ENCODE data around the gene TLR4.

Gene TLR4

GRCh38 chr9:117737721-117738226, 33.6 kb downstream of the TLR4 start:
- DNase-seq (ENCODE audit: insufficient read length, low spot score) = no peak
- TF ChIP-seq POLR2AphosphoS5 (IDR thresholded peaks at IDR 0.05; ENCODE audit: low read depth, low read length) = no peak
- no peak for TF ChIP-seq POU2F2 (IDR thresholded peaks at IDR 0.05; ENCODE audit: low read depth, low read length)
- TF ChIP-seq SPI1 (IDR thresholded peaks at IDR 0.05; ENCODE audit: low read depth, low read length) = no peak
- no peak for TF ChIP-seq PAX5 (IDR thresholded peaks at IDR 0.05; ENCODE audit: insufficient read depth, low read length, severe bottlenecking)
- no peak for TF ChIP-seq POLR2A (IDR thresholded peaks at IDR 0.05; ENCODE audit: low read depth, low read length)
- TF ChIP-seq TAF1 (IDR thresholded peaks at IDR 0.05; ENCODE audit: low read depth, low read length) = no peak
- no peak for FAIRE-seq

GRCh38 chr9:117739206-117739605, 35.0 kb downstream of the TLR4 start:
- FAIRE-seq (no peak), DNase-seq (ENCODE audit: insufficient read length, low spot score) (no peak)
- TF ChIP-seq TAF1 (IDR thresholded peaks at IDR 0.05; ENCODE audit: low read depth, low read length) (no peak), POLR2AphosphoS5 (IDR thresholded peaks at IDR 0.05; ENCODE audit: low read depth, low read length) (no peak), SPI1 (IDR thresholded peaks at IDR 0.05; ENCODE audit: low read depth, low read length) (no peak), POU2F2 (IDR thresholded peaks at IDR 0.05; ENCODE audit: low read depth, low read length) (no peak), POLR2A (IDR thresholded peaks at IDR 0.05; ENCODE audit: low read depth, low read length) (no peak), PAX5 (IDR thresholded peaks at IDR 0.05; ENCODE audit: insufficient read depth, low read length, severe bottlenecking) (no peak)

GRCh38 chr9:117739624-117740347, 35.6 kb downstream of the TLR4 start:
- DNase-seq (ENCODE audit: insufficient read length, low spot score) (no peak), FAIRE-seq (no peak)
- TF ChIP-seq POLR2AphosphoS5 (IDR thresholded peaks at IDR 0.05; ENCODE audit: low read depth, low read length) (no peak), TAF1 (IDR thresholded peaks at IDR 0.05; ENCODE audit: low read depth, low read length) (no peak), PAX5 (IDR thresholded peaks at IDR 0.05; ENCODE audit: insufficient read depth, low read length, severe bottlenecking) (no peak), SPI1 (IDR thresholded peaks at IDR 0.05; ENCODE audit: low read depth, low read length) (no peak), POU2F2 (IDR thresholded peaks at IDR 0.05; ENCODE audit: low read depth, low read length) (no peak), POLR2A (IDR thresholded peaks at IDR 0.05; ENCODE audit: low read depth, low read length) (no peak)

- DNase-seq (ENCODE audit: insufficient read length, low spot score) (no peak), FAIRE-seq (no peak)
- TF ChIP-seq POLR2A (IDR thresholded peaks at IDR 0.05; ENCODE audit: low read depth, low read length) = no peak
- no peak for TF ChIP-seq PAX5 (IDR thresholded peaks at IDR 0.05; ENCODE audit: insufficient read depth, low read length, severe bottlenecking)
- no peak for TF ChIP-seq TAF1 (IDR thresholded peaks at IDR 0.05; ENCODE audit: low read depth, low read length)
- TF ChIP-seq POU2F2 (IDR thresholded peaks at IDR 0.05; ENCODE audit: low read depth, low read length) = no peak
- no peak for TF ChIP-seq POLR2AphosphoS5 (IDR thresholded peaks at IDR 0.05; ENCODE audit: low read depth, low read length)
- TF ChIP-seq SPI1 (IDR thresholded peaks at IDR 0.05; ENCODE audit: low read depth, low read length) = no peak
Observed at GRCh38 chr9:117742131-117742530, 37.9 kb downstream of the TLR4 start.

GRCh38 chr9:117744369-117744768, 40.2 kb downstream of the TLR4 start:
- TF ChIP-seq PAX5 (IDR thresholded peaks at IDR 0.05; ENCODE audit: insufficient read depth, low read length, severe bottlenecking) (no peak), SPI1 (IDR thresholded peaks at IDR 0.05; ENCODE audit: low read depth, low read length) (no peak), POU2F2 (IDR thresholded peaks at IDR 0.05; ENCODE audit: low read depth, low read length) (no peak), TAF1 (IDR thresholded peaks at IDR 0.05; ENCODE audit: low read depth, low read length) (no peak), POLR2A (IDR thresholded peaks at IDR 0.05; ENCODE audit: low read depth, low read length) (no peak)
- no peak for FAIRE-seq

GRCh38 chr9:117744856-117745389, 40.7 kb downstream of the TLR4 start:
- DNase-seq (ENCODE audit: insufficient read length, low spot score) (no peak), FAIRE-seq (no peak)
- no peak for TF ChIP-seq SPI1 (IDR thresholded peaks at IDR 0.05; ENCODE audit: low read depth, low read length)
- no peak for TF ChIP-seq POU2F2 (IDR thresholded peaks at IDR 0.05; ENCODE audit: low read depth, low read length)
- no peak for TF ChIP-seq POLR2A (IDR thresholded peaks at IDR 0.05; ENCODE audit: low read depth, low read length)
- TF ChIP-seq PAX5 (IDR thresholded peaks at IDR 0.05; ENCODE audit: insufficient read depth, low read length, severe bottlenecking) = no peak

More at GRCh38 chr9:117744369-117744768, 40.2 kb downstream of the TLR4 start:
- DNase-seq (ENCODE audit: insufficient read length, low spot score) = no peak

- no peak for TF ChIP-seq POLR2A (IDR thresholded peaks at IDR 0.05; ENCODE audit: low read depth, low read length)
- TF ChIP-seq POLR2AphosphoS5 (IDR thresholded peaks at IDR 0.05; ENCODE audit: low read depth, low read length) = no peak
- TF ChIP-seq POU2F2 (IDR thresholded peaks at IDR 0.05; ENCODE audit: low read depth, low read length) = no peak
- no peak for TF ChIP-seq PAX5 (IDR thresholded peaks at IDR 0.05; ENCODE audit: insufficient read depth, low read length, severe bottlenecking)
- no peak for TF ChIP-seq SPI1 (IDR thresholded peaks at IDR 0.05; ENCODE audit: low read depth, low read length)
- no peak for TF ChIP-seq TAF1 (IDR thresholded peaks at IDR 0.05; ENCODE audit: low read depth, low read length)
- DNase-seq (ENCODE audit: insufficient read length, low spot score) (no peak), FAIRE-seq (no peak)
Observed at GRCh38 chr9:117745598-117745997, 41.4 kb downstream of the TLR4 start.

- FAIRE-seq = no peak
- DNase-seq (ENCODE audit: insufficient read length, low spot score) = no peak
- TF ChIP-seq SPI1 (IDR thresholded peaks at IDR 0.05; ENCODE audit: low read depth, low read length) (no peak), TAF1 (IDR thresholded peaks at IDR 0.05; ENCODE audit: low read depth, low read length) (no peak), POLR2A (IDR thresholded peaks at IDR 0.05; ENCODE audit: low read depth, low read length) (no peak), POLR2AphosphoS5 (IDR thresholded peaks at IDR 0.05; ENCODE audit: low read depth, low read length) (no peak)
Observed at GRCh38 chr9:117746263-117746662, 42.1 kb downstream of the TLR4 start.

GRCh38 chr9:117747386-117747970, 43.3 kb downstream of the TLR4 start:
- no peak for FAIRE-seq
- DNase-seq (ENCODE audit: insufficient read length, low spot score) = no peak

More at GRCh38 chr9:117747386-117747970, 43.3 kb downstream of the TLR4 start:
- TF ChIP-seq PAX5 (IDR thresholded peaks at IDR 0.05; ENCODE audit: insufficient read depth, low read length, severe bottlenecking) (no peak), POLR2AphosphoS5 (IDR thresholded peaks at IDR 0.05; ENCODE audit: low read depth, low read length) (no peak), SPI1 (IDR thresholded peaks at IDR 0.05; ENCODE audit: low read depth, low read length) (no peak), TAF1 (IDR thresholded peaks at IDR 0.05; ENCODE audit: low read depth, low read length) (no peak), POLR2A (IDR thresholded peaks at IDR 0.05; ENCODE audit: low read depth, low read length) (no peak), POU2F2 (IDR thresholded peaks at IDR 0.05; ENCODE audit: low read depth, low read length) (no peak)
